Peyer's patch (tissue), 4 donors: Measurements from ENCODE around the gene ARHGEF38. TPM values are rescaled to one million over a fixed set of nuclear protein-coding genes. Genes with fewer than 3 reads are reported as not detected.

Experiments
- DNase-seq, 3 donors: peaks; one replicate each; pipeline ENCODE4 v3.0.0-alpha.2; 2017 to 2019
- H3K27ac ChIP-seq, 4 donors: fragments of 200-600 bp; sonication (generic); one replicate each; pipeline ENCODE4 v1.5.1; 2016 to 2019
- H3K27me3 ChIP-seq, 2 donors: fragments of 200-600 bp; sonication (generic); one replicate each; pipeline ENCODE4 v1.5.1; 2019
- H3K36me3 ChIP-seq, 3 donors: fragments of 200-600 bp; sonication (generic); one replicate each; pipeline ENCODE4 v1.5.1; 2016 to 2019
- H3K4me1 ChIP-seq, 4 donors: fragments of 200-600 bp; sonication (generic); one replicate each; pipeline ENCODE4 v1.5.1; 2016 to 2019
- H3K4me3 ChIP-seq, 4 donors: fragments of 200-600 bp; sonication (generic); 1 replicate in 3 of 4; 2 replicates in 1 of 4; pipeline ENCODE4 v1.5.1; 2016 to 2019; ENCODE audit warnings: mild to moderate bottlenecking in 1 of 4
- H3K9me3 ChIP-seq, 4 donors: fragments of 200-600 bp; sonication (generic); one replicate each; pipeline ENCODE4 v1.5.1; 2016 to 2019; ENCODE audit warnings: mild to moderate bottlenecking in 1 of 4
- POLR2A ChIP-seq, 2 donors: fragments of 450-650 bp; IDR thresholded peaks; one replicate each; pipeline ENCODE4 v1.5.1; 2017; ENCODE audit warnings: antibody characterized with exemption in 2 of 2, mild to moderate bottlenecking in 2 of 2, moderate library complexity in 2 of 2
- total RNA-seq, 4 donors: library from RNA; depleted of rRNA; stranded (reverse); fragments of >200 nt; gene quantifications; one replicate each; pipeline ENCODE4 v1.1.0, GENCODE V29; 2016
- TF ChIP-seq, protein P1 (sequence below), 6 experiments: fragments of 450-650 bp in 4 of 6; fragments of 200-600 bp in 2 of 6; sonication (generic) in 1 of 6; IDR thresholded peaks; one replicate each; pipeline ENCODE4 v1.5.1; 2017 to 2019; ENCODE audit warnings: antibody characterized with exemption in 6 of 6, mild to moderate bottlenecking in 3 of 6, moderate library complexity in 1 of 6

The ARHGEF38 gene
- total RNA-seq, 4 donors from 2014 or later = 17.3 to 31.8 (median 25.4) TPM

GRCh38 chr4:105712766-105713165 is 160.3 kb downstream of the ARHGEF38 start:
- Histone ChIP-seq H3K4me3 (no peak overlapping the region), H3K27ac (no peak overlapping the region), H3K4me1 (peaks cover 0 to 11% (median under 1%) of the 10 kb centered on the region in 4 donors), H3K27me3 (no peaks in the 10 kb centered on the region), H3K9me3 (no peaks in the 10 kb centered on the region), H3K36me3 (no peaks in the 10 kb centered on the region)
- DNase-seq = no peak
- TF ChIP-seq, protein P1, sequence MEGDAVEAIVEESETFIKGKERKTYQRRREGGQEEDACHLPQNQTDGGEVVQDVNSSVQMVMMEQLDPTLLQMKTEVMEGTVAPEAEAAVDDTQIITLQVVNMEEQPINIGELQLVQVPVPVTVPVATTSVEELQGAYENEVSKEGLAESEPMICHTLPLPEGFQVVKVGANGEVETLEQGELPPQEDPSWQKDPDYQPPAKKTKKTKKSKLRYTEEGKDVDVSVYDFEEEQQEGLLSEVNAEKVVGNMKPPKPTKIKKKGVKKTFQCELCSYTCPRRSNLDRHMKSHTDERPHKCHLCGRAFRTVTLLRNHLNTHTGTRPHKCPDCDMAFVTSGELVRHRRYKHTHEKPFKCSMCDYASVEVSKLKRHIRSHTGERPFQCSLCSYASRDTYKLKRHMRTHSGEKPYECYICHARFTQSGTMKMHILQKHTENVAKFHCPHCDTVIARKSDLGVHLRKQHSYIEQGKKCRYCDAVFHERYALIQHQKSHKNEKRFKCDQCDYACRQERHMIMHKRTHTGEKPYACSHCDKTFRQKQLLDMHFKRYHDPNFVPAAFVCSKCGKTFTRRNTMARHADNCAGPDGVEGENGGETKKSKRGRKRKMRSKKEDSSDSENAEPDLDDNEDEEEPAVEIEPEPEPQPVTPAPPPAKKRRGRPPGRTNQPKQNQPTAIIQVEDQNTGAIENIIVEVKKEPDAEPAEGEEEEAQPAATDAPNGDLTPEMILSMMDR (IDR thresholded peaks at IDR 0.05) = no peak
- TF ChIP-seq POLR2A (IDR thresholded peaks at IDR 0.05) = no peak

GRCh38 chr4:105714071-105714521 is 161.7 kb downstream of the ARHGEF38 start:
- no peak overlapping the region for H3K4me3 ChIP-seq
- no peaks in the 10 kb centered on the region for H3K36me3 ChIP-seq
- H3K27ac ChIP-seq = peak overlapping the region in 1 of 4 donors; percentile 20
- H3K9me3 ChIP-seq = no peaks in the 10 kb centered on the region
- H3K27me3 ChIP-seq = no peaks in the 10 kb centered on the region
- DNase-seq = no peak
- H3K4me1 ChIP-seq = peaks cover 0 to 9% (median 0%) of the 10 kb centered on the region in 4 donors
- TF ChIP-seq, protein P1 (IDR thresholded peaks at IDR 0.05) = no peak
- TF ChIP-seq POLR2A (IDR thresholded peaks at IDR 0.05) = no peak

DNA sequence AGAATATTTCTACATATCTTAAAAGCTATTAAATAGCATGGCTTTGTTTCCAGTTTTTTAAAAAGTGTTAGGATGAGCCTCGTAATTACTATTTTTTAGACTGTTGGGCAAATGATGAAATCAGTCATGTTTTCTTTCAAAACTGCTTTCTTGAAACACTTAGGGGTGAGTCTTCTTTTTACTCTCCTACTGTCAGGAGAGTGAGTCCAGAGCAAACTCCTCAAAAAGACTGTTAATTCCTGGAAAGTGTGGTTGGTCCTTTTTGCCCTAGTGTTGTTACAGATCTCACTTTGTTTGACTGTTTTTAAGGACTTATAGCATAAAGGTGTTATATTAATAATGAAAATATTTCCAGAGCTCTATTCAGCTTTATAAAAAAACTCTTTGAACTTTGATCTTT is 162.5 kb downstream of the ARHGEF38 start:
- DNase-seq = no peak
- Histone ChIP-seq H3K36me3 (no peaks in the 10 kb centered on the region), H3K4me1 (peaks cover 0 to 1% (median 0%) of the 10 kb centered on the region in 4 donors), H3K27me3 (no peaks in the 10 kb centered on the region), H3K9me3 (no peaks in the 10 kb centered on the region), H3K27ac (no peak overlapping the region), H3K4me3 (no peak overlapping the region)
- TF ChIP-seq POLR2A (IDR thresholded peaks at IDR 0.05) = no peak
- TF ChIP-seq, protein P1 (IDR thresholded peaks at IDR 0.05) = no peak

GRCh38 chr4:105715692-105716278 is 163.4 kb downstream of the ARHGEF38 start:
- H3K9me3 ChIP-seq = no peaks in the 10 kb centered on the region
- DNase-seq = no peak
- H3K4me1 ChIP-seq = no peaks in the 10 kb centered on the region
- no peaks in the 10 kb centered on the region for H3K27me3 ChIP-seq
- no peak overlapping the region for H3K27ac ChIP-seq
- no peak for TF ChIP-seq POLR2A (IDR thresholded peaks at IDR 0.05)
- TF ChIP-seq, protein P1 (IDR thresholded peaks at IDR 0.05) = peak in 5 of 6 experiments; percentile 34 to 67 (median 60)
- no peak overlapping the region for H3K4me3 ChIP-seq
- no peaks in the 10 kb centered on the region for H3K36me3 ChIP-seq

DNA sequence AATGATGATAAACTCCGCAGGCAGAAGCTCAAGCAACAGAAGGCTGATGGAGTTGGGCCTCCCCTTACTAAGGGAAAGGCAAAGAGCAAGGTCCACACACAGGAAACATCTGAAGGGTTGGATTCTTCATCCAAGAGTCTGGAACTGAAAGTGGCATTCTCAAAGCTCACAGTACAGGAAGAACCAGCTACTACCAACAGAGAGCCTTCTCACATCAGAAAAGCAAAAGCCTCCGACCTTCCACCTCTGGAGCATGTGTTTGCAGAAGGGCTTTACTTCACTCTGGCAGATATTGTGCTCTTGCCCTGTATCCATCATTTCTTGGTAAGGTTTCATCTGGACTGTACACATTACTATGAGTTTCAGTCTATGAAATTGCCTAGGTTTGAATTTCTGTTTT is 166.8 kb downstream of the ARHGEF38 start:
- no peak overlapping the region for H3K27ac ChIP-seq
- H3K4me1 ChIP-seq = no peaks in the 10 kb centered on the region
- H3K27me3 ChIP-seq = no peaks in the 10 kb centered on the region
- DNase-seq = no peak
- H3K4me3 ChIP-seq = no peak overlapping the region
- no peak for TF ChIP-seq POLR2A (IDR thresholded peaks at IDR 0.05)
- TF ChIP-seq, protein P1 (IDR thresholded peaks at IDR 0.05) = no peak
- no peaks in the 10 kb centered on the region for H3K9me3 ChIP-seq
- H3K36me3 ChIP-seq = no peaks in the 10 kb centered on the region
